Measurements from ENCODE around the gene KRTAP5-4. TPM values are rescaled to one million over a fixed set of nuclear protein-coding genes. Genes with fewer than 3 reads are reported as not detected.
"Not testable (repeated sequence)": the region's sequence is repeated elsewhere in the genome, so short reads cannot be mapped to it uniquely, and the experiment has no call there.

The KRTAP5-4 gene
- total and polyA plus RNA-seq, 2 donors (not counting 3 experiments of a cell fraction or from before 2014, with no cell fraction given) = not detected

DNA sequence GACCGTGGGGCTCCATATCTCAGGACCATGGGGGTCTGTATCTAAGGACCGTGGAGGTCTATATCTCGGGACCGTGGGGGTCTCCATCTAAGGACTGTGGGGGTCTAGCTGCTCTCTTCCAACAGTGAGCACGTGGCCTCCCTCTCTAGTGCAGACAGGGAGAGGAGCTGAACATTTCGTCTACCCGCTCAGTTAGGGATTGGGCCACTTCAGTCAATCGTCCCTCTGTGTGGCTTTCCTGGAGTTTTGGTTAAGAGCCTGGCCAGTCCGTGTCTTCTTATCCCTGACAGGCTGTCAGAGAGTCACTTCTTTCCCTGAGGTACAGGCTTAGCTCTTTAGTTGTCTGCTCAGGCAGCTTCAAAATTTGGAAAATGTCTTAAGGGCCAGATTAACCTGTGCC, 40.0 kb downstream of the KRTAP5-4 start:
- dilution Hi-C loops (cut with MboI; ENCODE audit: extremely low pct_ligation_motif_present, low sequenced_read_pairs) = no loop called here
- intact Hi-C loops (cut with micrococcal nuclease) = no loop called here
- no peaks in the 10 kb centered on the region for H3K27me3 ChIP-seq (ENCODE audit: control insufficient read depth in 2 of 2, insufficient read depth in 2 of 2, low read length in 2 of 2)
- H3K4me2 ChIP-seq (ENCODE audit: insufficient read depth, low read length) = no peak overlapping the region
- CTCF ChIA-PET = interaction anchor here (1.0 to 2.9 kb wide), 2 partner anchors 9 to 13 kb away, joined by 3 to 16 read pairs; no protein-coding TSS in a partner anchor
- no peaks in the 10 kb centered on the region for H3K9me1 ChIP-seq (replicated peaks; ENCODE audit: control insufficient read depth, extremely low read depth, insufficient read depth, low read length)
- DNase-seq (ENCODE audit: low read depth, low spot score) (no peak), FAIRE-seq (no peak)
- no peak overlapping the region for H3K9ac ChIP-seq (replicated peaks; ENCODE audit: extremely low read depth, insufficient read depth, low read length)
- TF ChIP-seq EZH2 (IDR thresholded peaks at IDR 0.05; ENCODE audit: borderline replicate concordance, low read depth, low read length, severe bottlenecking) = no peak
- TF ChIP-seq FOS (IDR thresholded peaks at IDR 0.05; ENCODE audit: borderline replicate concordance, insufficient read depth, low read length) = no peak
- TF ChIP-seq POLR2AphosphoS5 (IDR thresholded peaks at IDR 0.05; ENCODE audit: insufficient read depth, low read depth, low read length) = no peak
- no peak for TF ChIP-seq JUN (IDR thresholded peaks at IDR 0.05; ENCODE audit: borderline replicate concordance, insufficient read depth, insufficient read length, low read depth)
- H3K27ac ChIP-seq (ENCODE audit: insufficient read depth, low read depth, low read length) = no peak overlapping the region
- H3K9me3 ChIP-seq (replicated peaks; ENCODE audit: control insufficient read depth, insufficient read depth, low read length) = no peaks in the 10 kb centered on the region
- H3K4me1 ChIP-seq (ENCODE audit: control insufficient read depth, extremely low read depth, insufficient read depth, low read length) = no peaks in the 10 kb centered on the region
- no peaks in the 10 kb centered on the region for H3K79me2 ChIP-seq (ENCODE audit: control insufficient read depth, insufficient read depth, low read length)
- BruUV-seq (replicated peaks) = no TSS peak
- H3K36me3 ChIP-seq (ENCODE audit: control insufficient read depth in 2 of 2, extremely low read depth in 1 of 2, insufficient read depth in 2 of 2, low read length in 2 of 2) = no peaks in the 10 kb centered on the region
- POLR2A ChIA-PET = no interaction called here
- H2AFZ ChIP-seq (ENCODE audit: low read depth, low read length) = no peak overlapping the region
- no peaks in the 10 kb centered on the region for H4K20me1 ChIP-seq (replicated peaks; ENCODE audit: control insufficient read depth, extremely low read depth, insufficient read depth, low read length)
- no peak overlapping the region for H3K4me3 ChIP-seq (replicated peaks in 1 of 3; ENCODE audit: insufficient read depth in 1 of 3, low read depth in 1 of 3, low read length in 3 of 3)

DNA sequence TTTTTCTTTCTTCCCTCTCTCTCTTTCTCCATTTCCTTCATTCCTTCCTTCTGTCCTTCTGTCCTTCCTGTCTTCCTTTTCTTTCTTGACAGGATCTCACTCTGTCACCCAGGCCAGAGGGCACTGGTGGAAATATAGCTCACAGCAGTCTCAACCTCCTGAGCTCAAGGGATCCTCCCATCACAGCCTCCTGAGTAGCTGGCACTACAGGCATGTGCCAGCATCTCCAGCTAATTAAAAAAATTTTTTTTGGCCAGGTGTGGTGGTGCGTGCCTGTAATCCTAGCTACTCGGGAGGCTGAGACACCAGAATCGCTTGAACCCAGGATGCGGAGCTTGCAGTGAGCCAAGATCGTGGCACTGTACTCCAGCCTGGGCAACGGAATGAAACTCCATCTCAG, 45.1 kb downstream of the KRTAP5-4 start:
- CTCF ChIA-PET = interaction anchor here (0.9 to 7.6 kb wide), 2 partner anchors 18 to 31 kb away, joined by 4 to 313 read pairs; no protein-coding TSS in a partner anchor
- no peak overlapping the region for H3K4me2 ChIP-seq (ENCODE audit: insufficient read depth, low read length)
- FAIRE-seq = no peak
- no peaks in the 10 kb centered on the region for H3K79me2 ChIP-seq (ENCODE audit: control insufficient read depth, insufficient read depth, low read length)
- no peaks in the 10 kb centered on the region for H3K36me3 ChIP-seq (ENCODE audit: control insufficient read depth in 2 of 2, extremely low read depth in 1 of 2, insufficient read depth in 2 of 2, low read length in 2 of 2)
- H3K27me3 ChIP-seq (ENCODE audit: control insufficient read depth in 2 of 2, insufficient read depth in 2 of 2, low read length in 2 of 2) = peaks cover 10 to 16% of the 10 kb centered on the region in 2 experiments
- no peaks in the 10 kb centered on the region for H4K20me1 ChIP-seq (replicated peaks; ENCODE audit: control insufficient read depth, extremely low read depth, insufficient read depth, low read length)
- intact Hi-C loops (cut with micrococcal nuclease) (loop anchor here (10.0 kb wide), 1 partner anchor 272 kb away; the partner anchor contains the start of gene TOLLIP), dilution Hi-C loops (cut with MboI; ENCODE audit: extremely low pct_ligation_motif_present, low sequenced_read_pairs) (no loop called here)
- no peaks in the 10 kb centered on the region for H3K9me3 ChIP-seq (replicated peaks; ENCODE audit: control insufficient read depth, insufficient read depth, low read length)
- no peak overlapping the region for H2AFZ ChIP-seq (ENCODE audit: low read depth, low read length)
- no TSS peak for BruUV-seq (replicated peaks)
- no peak overlapping the region for H3K4me3 ChIP-seq (replicated peaks in 1 of 3; ENCODE audit: insufficient read depth in 1 of 3, low read depth in 1 of 3, low read length in 3 of 3)
- TF ChIP-seq, protein P1, sequence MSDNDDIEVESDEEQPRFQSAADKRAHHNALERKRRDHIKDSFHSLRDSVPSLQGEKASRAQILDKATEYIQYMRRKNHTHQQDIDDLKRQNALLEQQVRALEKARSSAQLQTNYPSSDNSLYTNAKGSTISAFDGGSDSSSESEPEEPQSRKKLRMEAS (IDR thresholded peaks at IDR 0.05; ENCODE audit: insufficient read depth, insufficient read length) = no peak
- TF ChIP-seq FOS (IDR thresholded peaks at IDR 0.05; ENCODE audit: borderline replicate concordance, insufficient read depth, low read length) (no peak), EZH2 (IDR thresholded peaks at IDR 0.05; ENCODE audit: borderline replicate concordance, low read depth, low read length, severe bottlenecking) (no peak)
- no peak overlapping the region for H3K27ac ChIP-seq (ENCODE audit: insufficient read depth, low read depth, low read length)
- no peak overlapping the region for H3K9ac ChIP-seq (replicated peaks; ENCODE audit: extremely low read depth, insufficient read depth, low read length)
- DNase-seq (ENCODE audit: low read depth, low spot score) = no peak
- POLR2A ChIA-PET = no interaction called here
- H3K4me1 ChIP-seq (ENCODE audit: control insufficient read depth, extremely low read depth, insufficient read depth, low read length) = peaks cover 2% of the 10 kb centered on the region
- H3K9me1 ChIP-seq (replicated peaks; ENCODE audit: control insufficient read depth, extremely low read depth, insufficient read depth, low read length) = no peaks in the 10 kb centered on the region

DNA sequence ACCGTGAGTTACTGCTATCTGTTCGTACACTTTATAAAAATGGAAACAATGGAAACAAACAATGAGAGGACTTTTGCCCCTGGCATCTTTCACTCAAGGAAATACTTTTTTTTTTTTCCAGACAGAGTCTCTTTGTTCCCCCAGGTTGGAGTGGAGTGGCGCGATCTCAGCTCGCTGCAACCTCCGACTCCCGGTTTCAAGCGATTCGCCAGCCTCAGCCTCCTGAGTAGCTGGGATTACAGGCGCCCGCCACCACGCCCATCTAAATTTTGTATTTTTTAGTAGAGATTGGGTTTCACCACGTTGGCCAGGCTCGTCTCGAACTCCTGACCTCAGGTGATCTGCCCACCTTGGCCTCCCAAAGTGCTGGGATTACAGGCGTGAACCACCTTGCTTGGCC, 46.2 kb downstream of the KRTAP5-4 start:
- H3K4me2 ChIP-seq (ENCODE audit: insufficient read depth, low read length); H3K79me2 ChIP-seq (ENCODE audit: control insufficient read depth, insufficient read depth, low read length); H3K36me3 ChIP-seq (ENCODE audit: control insufficient read depth in 2 of 2, extremely low read depth in 1 of 2, insufficient read depth in 2 of 2, low read length in 2 of 2); H2AFZ ChIP-seq (ENCODE audit: low read depth, low read length); H3K9ac ChIP-seq (replicated peaks; ENCODE audit: extremely low read depth, insufficient read depth, low read length); DNase-seq (ENCODE audit: low read depth, low spot score); H3K4me3 ChIP-seq (replicated peaks in 1 of 3; ENCODE audit: insufficient read depth in 1 of 3, low read depth in 1 of 3, low read length in 3 of 3); dilution Hi-C loops (cut with MboI; ENCODE audit: extremely low pct_ligation_motif_present, low sequenced_read_pairs); BruUV-seq (replicated peaks); H3K9me3 ChIP-seq (replicated peaks; ENCODE audit: control insufficient read depth, insufficient read depth, low read length); H4K20me1 ChIP-seq (replicated peaks; ENCODE audit: control insufficient read depth, extremely low read depth, insufficient read depth, low read length); FAIRE-seq; POLR2A ChIA-PET; H3K27ac ChIP-seq (ENCODE audit: insufficient read depth, low read depth, low read length); H3K9me1 ChIP-seq (replicated peaks; ENCODE audit: control insufficient read depth, extremely low read depth, insufficient read depth, low read length); H3K4me1 ChIP-seq (ENCODE audit: control insufficient read depth, extremely low read depth, insufficient read depth, low read length): not testable (repeated sequence)
- intact Hi-C loops (cut with micrococcal nuclease) = loop anchor here (2.0 to 10.0 kb wide), 2 partner anchors 271 to 373 kb away; partner anchors contain the start of gene TOLLIP
- H3K27me3 ChIP-seq (ENCODE audit: control insufficient read depth in 2 of 2, insufficient read depth in 2 of 2, low read length in 2 of 2) = peaks cover 10 to 16% of the 10 kb centered on the region in 2 experiments
- CTCF ChIA-PET = interaction anchor here (1.3 to 7.6 kb wide), 6 partner anchors 11 to 444 kb away, joined by 3 to 313 read pairs (median 33); partner anchors contain the start of gene KRTAP5-2

All from endothelial cell of umbilical vein (primary cell).